IgD-negative memory B cell (primary cell): ENCODE results near the gene DRC3. TPM values are rescaled to one million over a fixed set of nuclear protein-coding genes. Genes with fewer than 3 reads are reported as not detected.

Experiments
- H3K27ac Mint-ChIP-seq, 3 donors: one replicate each; pipeline ENCODE4 v1.8.0; 2020 to 2022; ENCODE audit warnings: mild to moderate bottlenecking in 3 of 3, mixed read lengths in 3 of 3, moderate library complexity in 1 of 3
- H3K27me3 Mint-ChIP-seq: one replicate; pipeline ENCODE4 v1.8.0; 2021; ENCODE audit warnings: mixed read lengths
- H3K36me3 Mint-ChIP-seq: one replicate; pipeline ENCODE4 v1.8.0; 2020; ENCODE audit warnings: mild to moderate bottlenecking, mixed read lengths
- H3K4me1 Mint-ChIP-seq, 3 donors: one replicate each; pipeline ENCODE4 v1.8.0; 2020 to 2022; ENCODE audit warnings: mixed read lengths in 3 of 3, mild to moderate bottlenecking in 1 of 3
- H3K4me3 Mint-ChIP-seq, 4 donors: one replicate each; pipeline ENCODE4 v1.8.0; 2020 to 2022; ENCODE audit warnings: mild to moderate bottlenecking in 4 of 4, mixed read lengths in 4 of 4, moderate library complexity in 3 of 4
- H3K9me3 Mint-ChIP-seq, 3 donors: one replicate each; pipeline ENCODE4 v1.8.0; 2020 to 2021; ENCODE audit warnings: mixed read lengths in 3 of 3, mild to moderate bottlenecking in 1 of 3
- polyA plus RNA-seq: library from polyadenylated mRNA; unstranded; fragments of 300-500 nt; fragmentation: Illumina TruSeq; gene quantifications from one replicate; pipeline ENCODE4 v1.2.3, GENCODE V29; 2021

The DRC3 gene
- polyA plus RNA-seq, 1 donor from 2014 or later, result 0.90 TPM

DNA sequence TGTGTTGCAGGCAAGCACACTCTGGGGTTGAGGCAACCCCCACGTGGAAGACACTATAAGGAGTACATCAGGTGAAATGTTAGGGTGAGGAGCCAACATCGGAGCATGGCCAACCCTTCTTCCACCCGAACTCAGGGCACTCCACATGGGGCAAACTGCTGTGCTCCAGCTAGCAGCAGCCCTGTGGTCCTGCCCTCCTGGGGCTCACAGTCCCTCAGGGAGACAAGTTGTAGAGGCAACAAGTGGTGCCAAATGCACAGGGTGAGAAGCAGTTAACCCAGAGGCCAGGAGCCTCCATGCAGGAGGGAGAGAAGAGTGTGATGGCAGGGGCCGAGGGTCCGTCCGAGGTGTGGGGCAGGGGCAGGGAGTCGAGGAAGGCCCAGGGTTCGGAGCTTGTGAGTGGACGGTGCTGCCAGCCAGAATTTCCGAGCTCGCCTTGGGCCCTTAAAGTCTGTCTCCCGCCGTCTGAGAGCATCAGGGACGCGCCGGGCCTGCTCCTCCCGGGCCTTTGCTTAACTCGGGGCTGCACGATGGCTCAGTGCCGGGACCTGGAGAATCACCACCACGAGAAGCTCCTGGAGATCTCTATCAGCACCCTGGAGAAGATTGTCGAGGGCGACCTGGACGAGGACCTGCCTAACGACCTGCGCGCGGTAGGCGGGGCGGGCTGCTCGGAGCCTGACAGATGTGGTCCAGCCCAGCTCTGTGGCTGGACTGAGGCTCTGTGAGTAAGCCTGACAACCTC lies 34.0 kb downstream of the DRC3 start:
- no peak overlapping the region for H3K4me3 Mint-ChIP-seq
- H3K9me3 Mint-ChIP-seq, result no peaks in the 10 kb centered on the region
- H3K27ac Mint-ChIP-seq, result no peak overlapping the region
- H3K27me3 Mint-ChIP-seq, result no peaks in the 10 kb centered on the region
- H3K4me1 Mint-ChIP-seq, result peaks cover 0 to 13% (median 2%) of the 10 kb centered on the region in 3 donors
- peaks cover 20% of the 10 kb centered on the region for H3K36me3 Mint-ChIP-seq

DNA sequence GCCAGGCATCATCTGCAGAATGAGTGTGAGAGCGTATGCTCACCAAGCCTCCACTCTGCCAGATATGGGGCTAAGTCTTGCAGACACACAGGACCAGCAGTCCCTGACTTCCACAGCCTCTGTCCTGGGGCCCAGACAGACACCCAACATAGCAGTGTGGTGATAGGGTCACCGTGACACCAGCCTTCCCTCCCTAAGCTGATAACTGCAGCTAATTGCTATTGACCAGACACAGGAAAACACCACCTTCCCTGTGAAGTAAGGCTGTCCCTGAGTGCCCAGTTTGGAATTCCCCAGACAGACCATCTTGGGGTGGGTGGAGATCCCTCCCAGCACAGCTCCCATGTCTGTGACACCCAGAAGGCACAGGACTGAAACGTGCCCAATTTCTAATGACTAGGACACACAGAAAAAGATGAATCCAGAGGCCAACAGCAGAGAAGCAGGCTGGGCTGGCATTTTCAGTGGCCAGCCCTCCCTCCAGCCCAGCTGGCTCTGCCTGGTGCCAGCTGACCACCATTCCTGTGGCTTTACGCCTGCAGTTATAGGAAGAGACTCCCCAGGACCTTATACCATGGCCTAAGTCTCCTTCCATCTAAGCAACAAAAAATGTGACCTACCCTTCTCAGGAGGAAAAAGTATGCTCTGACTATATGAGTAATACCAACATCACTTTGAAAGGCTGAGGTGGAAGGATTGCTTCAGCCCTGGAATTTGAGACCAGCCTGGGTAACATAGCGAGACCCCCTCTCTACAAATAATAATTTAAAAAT lies 36.0 kb downstream of the DRC3 start:
- Mint-ChIP-seq H3K4me1 (peaks cover 0 to 12% (median 0%) of the 10 kb centered on the region in 3 donors), H3K27me3 (no peaks in the 10 kb centered on the region), H3K9me3 (no peaks in the 10 kb centered on the region), H3K27ac (no peak overlapping the region), H3K36me3 (peaks cover 24% of the 10 kb centered on the region), H3K4me3 (no peak overlapping the region)

DNA sequence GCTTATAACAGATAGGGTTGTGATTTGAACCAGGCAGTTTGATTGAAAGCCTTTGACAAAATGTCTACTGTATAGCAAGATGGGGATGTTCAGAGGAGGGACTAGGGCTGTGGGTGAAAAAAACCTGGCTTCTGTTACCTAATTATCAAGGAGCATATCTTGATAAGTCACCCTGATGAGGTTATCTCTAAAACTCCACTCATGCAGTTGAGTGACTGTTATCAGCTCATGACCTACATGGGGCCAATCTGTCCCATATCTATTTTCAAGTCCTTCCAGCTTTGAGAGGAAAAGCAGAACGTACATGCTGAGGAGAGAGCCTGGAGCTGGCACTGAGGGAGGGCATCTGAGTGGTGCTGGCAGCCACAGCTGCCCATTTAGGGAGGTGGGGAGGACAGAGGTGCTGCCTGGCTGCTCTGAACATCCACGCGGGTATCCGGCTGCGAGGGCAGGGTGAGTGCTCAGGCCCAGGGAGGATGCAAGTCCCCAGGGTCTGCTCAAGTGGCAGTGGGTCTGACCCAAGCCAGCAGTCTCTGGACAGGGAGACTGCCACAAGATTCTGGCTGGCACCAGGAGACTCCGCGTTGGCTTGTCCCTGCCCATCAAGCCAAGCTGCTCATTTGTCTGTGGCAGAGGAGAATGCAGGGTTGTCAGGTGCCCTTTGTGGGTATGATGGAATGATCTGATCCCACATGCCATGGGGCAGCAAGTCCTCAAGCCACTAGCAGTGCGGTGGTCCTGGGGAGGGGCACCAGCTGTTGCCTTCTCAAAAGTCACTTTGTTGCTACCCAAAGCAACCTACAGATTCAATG lies 37.2 kb downstream of the DRC3 start:
- no peaks in the 10 kb centered on the region for H3K9me3 Mint-ChIP-seq
- peaks cover 24% of the 10 kb centered on the region for H3K36me3 Mint-ChIP-seq
- H3K27ac Mint-ChIP-seq, result no peak overlapping the region

DNA sequence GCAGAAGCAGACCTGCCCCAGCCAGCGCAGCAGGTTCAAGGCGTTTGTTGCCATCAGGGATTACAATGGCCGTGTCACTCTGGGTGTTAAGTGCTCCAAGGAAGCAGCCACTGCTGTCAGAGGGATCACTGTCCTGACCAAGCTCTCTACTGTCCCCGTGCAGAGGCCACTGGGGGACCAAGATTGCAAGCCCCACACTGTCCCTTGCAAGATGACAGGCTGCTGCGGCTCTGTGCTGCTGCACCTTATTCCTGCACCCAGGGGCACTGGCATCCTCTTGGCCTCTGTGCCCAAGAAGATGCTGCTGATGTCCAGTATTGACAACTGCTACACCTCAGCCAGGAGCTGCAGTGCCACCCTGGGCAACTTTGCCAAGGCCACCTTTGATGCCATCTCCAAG lies 38.6 kb downstream of the DRC3 start:
- H3K9me3 Mint-ChIP-seq, result no peaks in the 10 kb centered on the region
- no peak overlapping the region for H3K27ac Mint-ChIP-seq
- no peak overlapping the region for H3K4me3 Mint-ChIP-seq
- peaks cover 0 to 6% (median 0%) of the 10 kb centered on the region in 3 donors for H3K4me1 Mint-ChIP-seq
- peaks cover 20% of the 10 kb centered on the region for H3K36me3 Mint-ChIP-seq
- H3K27me3 Mint-ChIP-seq, result no peaks in the 10 kb centered on the region

More for the DNA sequence above, 37.2 kb downstream of the DRC3 start:
- Mint-ChIP-seq H3K4me3 (no peak overlapping the region), H3K4me1 (peaks cover 0 to 9% (median 0%) of the 10 kb centered on the region in 3 donors), H3K27me3 (no peaks in the 10 kb centered on the region)

DNA sequence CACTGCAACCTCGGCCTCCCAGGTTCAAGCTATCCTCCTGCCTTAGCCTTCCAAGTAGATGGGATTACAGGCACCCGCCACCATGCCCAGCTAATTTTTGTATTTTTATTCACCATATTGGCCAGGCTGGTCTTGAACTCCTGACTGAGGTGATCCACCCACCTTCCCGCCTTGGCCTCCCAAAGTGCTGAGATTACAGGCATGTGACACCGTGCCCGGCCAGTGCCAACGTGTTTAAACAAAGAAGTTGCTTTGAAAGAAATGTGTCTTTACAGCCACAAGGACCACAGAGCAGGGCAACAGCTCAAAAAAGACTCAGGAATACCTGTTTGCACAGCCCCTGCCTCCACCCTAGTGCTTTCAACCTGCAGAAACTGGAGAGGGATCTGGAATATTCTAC lies 41.3 kb downstream of the DRC3 start:
- peaks cover 0 to 3% (median 0%) of the 10 kb centered on the region in 3 donors for H3K4me1 Mint-ChIP-seq
- H3K9me3 Mint-ChIP-seq, result no peaks in the 10 kb centered on the region
- H3K27me3 Mint-ChIP-seq, result no peaks in the 10 kb centered on the region
- H3K36me3 Mint-ChIP-seq, result peaks cover 14% of the 10 kb centered on the region
- no peak overlapping the region for H3K27ac Mint-ChIP-seq
- no peak overlapping the region for H3K4me3 Mint-ChIP-seq

DNA sequence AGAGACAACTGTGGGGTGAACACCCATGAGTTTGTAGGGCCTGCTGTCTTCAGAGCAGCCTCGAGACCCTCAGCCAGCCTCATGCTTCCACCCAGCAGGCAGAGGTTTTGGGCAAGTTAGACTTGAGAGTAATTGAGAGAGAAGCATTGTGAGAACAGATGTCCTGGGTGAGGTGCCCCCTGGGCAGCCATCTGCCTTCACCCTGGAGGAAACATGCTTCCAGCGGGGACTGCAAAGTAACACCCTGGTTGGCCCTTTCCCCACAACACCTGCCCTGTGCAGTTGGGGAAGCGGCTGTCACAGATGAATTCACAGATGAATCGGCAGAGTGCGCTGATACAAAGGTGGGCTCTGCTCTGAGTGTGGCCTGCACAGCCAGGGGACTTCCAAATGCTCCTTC lies 42.9 kb downstream of the DRC3 start:
- H3K27me3 Mint-ChIP-seq, result no peaks in the 10 kb centered on the region
- H3K9me3 Mint-ChIP-seq, result no peaks in the 10 kb centered on the region
- peaks cover 0 to 3% (median 0%) of the 10 kb centered on the region in 3 donors for H3K4me1 Mint-ChIP-seq
- H3K4me3 Mint-ChIP-seq, result no peak overlapping the region
- peaks cover 8% of the 10 kb centered on the region for H3K36me3 Mint-ChIP-seq
- H3K27ac Mint-ChIP-seq, result no peak overlapping the region

DNA sequence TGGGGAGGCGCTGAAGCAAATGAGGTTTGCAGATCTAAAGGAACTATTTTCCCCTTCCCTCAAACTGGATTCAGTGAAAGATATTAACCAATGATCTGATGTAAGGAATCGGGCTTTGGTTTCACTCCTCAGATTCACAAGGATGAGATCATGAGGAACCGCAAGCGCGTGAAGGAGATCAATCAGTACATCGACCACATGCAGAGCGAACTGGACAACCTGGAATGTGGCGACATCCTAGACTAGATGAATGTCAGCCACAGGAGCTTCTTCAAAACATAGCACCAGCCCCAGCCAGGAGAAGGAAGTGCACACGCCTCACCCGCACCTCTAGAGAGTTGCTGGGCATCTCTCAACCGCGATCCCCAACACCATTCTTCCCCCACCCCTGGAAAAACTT lies 43.8 kb downstream of the DRC3 start:
- peaks cover 5% of the 10 kb centered on the region for H3K36me3 Mint-ChIP-seq
- H3K4me3 Mint-ChIP-seq, result no peak overlapping the region
- no peak overlapping the region for H3K27ac Mint-ChIP-seq
- H3K27me3 Mint-ChIP-seq, result no peaks in the 10 kb centered on the region
- H3K9me3 Mint-ChIP-seq, result no peaks in the 10 kb centered on the region
- peaks cover 0 to 3% (median 0%) of the 10 kb centered on the region in 3 donors for H3K4me1 Mint-ChIP-seq

DNA sequence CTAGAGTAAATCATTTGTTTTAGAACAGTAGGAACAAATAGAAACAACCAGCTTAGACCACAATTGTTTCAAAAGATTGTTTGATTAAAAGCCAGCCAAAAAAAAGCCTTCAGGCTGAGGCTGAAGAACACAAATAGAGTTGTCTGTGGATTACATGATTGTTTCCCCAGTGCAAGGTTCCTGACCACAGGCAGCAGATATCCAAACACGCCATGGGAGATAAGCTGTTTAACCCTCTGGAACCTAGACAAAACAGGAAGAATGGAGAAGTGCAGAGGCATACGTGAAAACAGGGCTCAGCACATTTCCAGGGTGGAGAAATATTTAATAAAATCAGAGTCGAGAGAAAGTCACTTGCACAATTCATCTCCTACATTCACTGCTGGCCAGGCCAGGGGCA lies 45.3 kb downstream of the DRC3 start:
- Mint-ChIP-seq H3K4me1 (no peaks in the 10 kb centered on the region), H3K36me3 (peaks cover 1% of the 10 kb centered on the region), H3K9me3 (no peaks in the 10 kb centered on the region), H3K27me3 (no peaks in the 10 kb centered on the region), H3K4me3 (no peak overlapping the region), H3K27ac (no peak overlapping the region)

DNA sequence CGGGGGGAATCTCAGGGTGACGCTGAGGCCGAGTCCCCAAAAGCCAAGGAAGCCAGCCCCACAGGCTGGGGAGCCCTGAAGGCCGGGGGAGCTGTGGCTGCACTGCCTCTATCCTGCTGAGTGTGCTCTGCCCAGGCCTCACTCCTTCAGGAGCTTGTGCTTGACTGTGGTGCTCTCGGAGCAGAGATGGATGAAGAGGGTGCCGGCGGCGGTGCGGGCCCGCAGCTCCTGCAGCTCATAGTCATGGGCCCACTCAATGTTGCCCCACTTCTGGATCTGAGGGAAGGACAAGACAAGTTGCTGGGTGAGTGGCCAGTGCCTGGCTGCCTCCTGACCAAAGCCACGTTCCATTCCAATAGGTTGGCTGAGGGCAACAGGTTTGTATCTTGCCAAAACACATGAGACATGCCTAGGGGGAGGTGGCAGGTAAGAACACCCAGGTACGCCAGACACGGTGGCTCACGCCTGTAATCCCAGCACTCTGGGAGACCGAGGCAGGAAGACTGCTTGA lies 45.8 kb downstream of the DRC3 start:
- peaks cover 1% of the 10 kb centered on the region for H3K36me3 Mint-ChIP-seq
- no peaks in the 10 kb centered on the region for H3K27me3 Mint-ChIP-seq
- no peaks in the 10 kb centered on the region for H3K9me3 Mint-ChIP-seq
- peak overlapping the region in 1 of 4 donors; percentile 13 for H3K4me3 Mint-ChIP-seq
- no peaks in the 10 kb centered on the region for H3K4me1 Mint-ChIP-seq
- H3K27ac Mint-ChIP-seq, result no peak overlapping the region

DNA sequence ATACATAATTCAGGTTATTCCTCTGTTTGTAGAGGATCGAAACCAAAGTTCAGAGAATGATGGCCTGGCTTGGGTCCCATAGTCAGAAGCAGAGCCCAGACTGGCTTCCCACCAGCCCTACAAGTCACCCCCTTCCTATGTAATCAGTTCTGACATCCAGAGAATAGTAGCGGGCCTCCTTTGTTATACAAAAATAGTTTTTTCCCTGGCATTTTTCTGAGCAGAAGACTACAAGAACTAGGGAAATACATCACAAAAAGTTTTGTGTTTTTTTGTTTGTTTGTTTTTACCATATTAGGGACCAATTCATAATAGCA lies 47.1 kb downstream of the DRC3 start:
- peaks cover 1% of the 10 kb centered on the region for H3K36me3 Mint-ChIP-seq
- H3K4me3 Mint-ChIP-seq, result no peak overlapping the region
- H3K27me3 Mint-ChIP-seq, result no peaks in the 10 kb centered on the region

DNA sequence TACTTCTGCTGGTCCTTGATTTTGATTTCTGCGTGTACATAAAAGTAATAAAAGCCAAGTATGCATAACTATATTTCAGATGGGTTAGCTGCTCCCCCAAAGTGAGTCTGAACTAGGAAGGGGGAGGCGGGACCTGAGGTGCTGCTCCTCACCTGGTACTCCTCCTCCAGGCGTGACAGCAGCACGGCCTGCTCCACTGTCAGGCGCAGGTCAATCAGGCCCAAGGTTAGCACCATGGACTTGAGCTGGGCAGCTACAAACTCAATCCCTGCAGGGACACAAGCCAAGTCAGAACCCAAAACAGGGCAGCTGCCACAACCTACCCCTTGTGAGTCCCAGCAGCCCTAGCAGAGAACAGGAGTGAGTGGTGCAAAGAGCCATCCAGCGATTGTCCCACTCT lies 48.3 kb downstream of the DRC3 start:
- H3K9me3 Mint-ChIP-seq, result no peaks in the 10 kb centered on the region
- no peak overlapping the region for H3K27ac Mint-ChIP-seq
- H3K27me3 Mint-ChIP-seq, result no peaks in the 10 kb centered on the region
- peaks cover 0 to 3% (median 0%) of the 10 kb centered on the region in 3 donors for H3K4me1 Mint-ChIP-seq
- H3K4me3 Mint-ChIP-seq, result no peak overlapping the region
- H3K36me3 Mint-ChIP-seq, result peaks cover 4% of the 10 kb centered on the region

More for the DNA sequence above, 47.1 kb downstream of the DRC3 start:
- no peaks in the 10 kb centered on the region for H3K9me3 Mint-ChIP-seq
- no peak overlapping the region for H3K27ac Mint-ChIP-seq
- H3K4me1 Mint-ChIP-seq, result no peaks in the 10 kb centered on the region

DNA sequence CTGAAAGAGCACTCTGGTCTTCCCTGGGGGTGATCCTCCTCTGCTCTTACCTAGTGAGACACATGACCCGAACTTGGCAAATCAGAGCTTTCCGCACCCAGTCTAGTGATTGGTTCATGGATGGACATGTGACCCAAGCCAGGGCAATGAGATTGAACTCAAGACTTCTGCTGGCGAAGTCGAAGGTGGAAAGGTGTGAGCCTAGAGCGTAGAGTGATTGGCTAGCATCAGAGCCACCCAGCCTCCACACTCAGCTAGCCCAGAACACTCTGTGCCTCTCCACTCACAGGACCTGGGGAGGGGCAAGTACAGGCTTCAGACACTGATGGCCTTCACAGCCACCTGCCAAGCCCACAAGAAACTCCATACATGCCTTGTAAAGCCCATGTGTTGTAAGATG lies 48.7 kb downstream of the DRC3 start:
- Mint-ChIP-seq H3K4me1 (peaks cover 0 to 3% (median 0%) of the 10 kb centered on the region in 3 donors), H3K36me3 (peaks cover 4% of the 10 kb centered on the region), H3K27ac (no peak overlapping the region), H3K9me3 (no peaks in the 10 kb centered on the region), H3K4me3 (no peak overlapping the region), H3K27me3 (no peaks in the 10 kb centered on the region)

DNA sequence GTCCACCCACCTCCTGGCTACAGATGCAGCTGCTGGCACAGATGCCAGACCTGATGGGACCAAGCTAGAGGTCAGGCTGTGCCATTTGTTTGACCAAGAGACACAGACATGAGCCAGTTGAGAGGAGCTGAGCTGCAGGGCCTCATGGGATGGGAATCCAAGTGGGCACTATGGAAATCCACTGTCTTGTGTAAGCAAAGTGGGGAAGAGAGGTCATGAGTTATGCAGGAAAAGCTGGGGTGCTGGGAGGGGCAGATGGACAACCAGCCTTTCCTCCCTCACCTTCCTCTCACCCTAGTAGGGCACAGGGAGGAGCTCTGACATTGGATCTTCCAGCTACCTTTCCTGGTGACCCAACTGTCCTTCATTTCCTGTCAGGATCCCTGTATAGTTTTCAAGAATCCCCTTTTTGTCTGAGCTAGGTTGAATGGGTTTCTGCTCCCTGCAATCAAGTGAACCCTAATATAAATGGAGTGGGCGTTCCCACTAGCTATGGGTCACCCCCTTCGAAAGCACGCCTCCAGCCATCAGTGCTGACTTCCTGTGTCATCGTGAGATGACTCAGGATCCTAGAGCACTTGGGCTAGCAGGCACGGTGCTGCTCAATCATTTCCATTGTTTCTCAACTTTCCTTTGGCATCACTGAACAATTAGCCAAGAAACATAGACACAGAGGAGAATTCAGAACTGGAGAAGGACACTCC lies 52.7 kb downstream of the DRC3 start:
- Mint-ChIP-seq H3K4me3 (no peak overlapping the region), H3K9me3 (no peaks in the 10 kb centered on the region), H3K27ac (peak overlapping the region in 1 of 3 donors; percentile 45)

DNA sequence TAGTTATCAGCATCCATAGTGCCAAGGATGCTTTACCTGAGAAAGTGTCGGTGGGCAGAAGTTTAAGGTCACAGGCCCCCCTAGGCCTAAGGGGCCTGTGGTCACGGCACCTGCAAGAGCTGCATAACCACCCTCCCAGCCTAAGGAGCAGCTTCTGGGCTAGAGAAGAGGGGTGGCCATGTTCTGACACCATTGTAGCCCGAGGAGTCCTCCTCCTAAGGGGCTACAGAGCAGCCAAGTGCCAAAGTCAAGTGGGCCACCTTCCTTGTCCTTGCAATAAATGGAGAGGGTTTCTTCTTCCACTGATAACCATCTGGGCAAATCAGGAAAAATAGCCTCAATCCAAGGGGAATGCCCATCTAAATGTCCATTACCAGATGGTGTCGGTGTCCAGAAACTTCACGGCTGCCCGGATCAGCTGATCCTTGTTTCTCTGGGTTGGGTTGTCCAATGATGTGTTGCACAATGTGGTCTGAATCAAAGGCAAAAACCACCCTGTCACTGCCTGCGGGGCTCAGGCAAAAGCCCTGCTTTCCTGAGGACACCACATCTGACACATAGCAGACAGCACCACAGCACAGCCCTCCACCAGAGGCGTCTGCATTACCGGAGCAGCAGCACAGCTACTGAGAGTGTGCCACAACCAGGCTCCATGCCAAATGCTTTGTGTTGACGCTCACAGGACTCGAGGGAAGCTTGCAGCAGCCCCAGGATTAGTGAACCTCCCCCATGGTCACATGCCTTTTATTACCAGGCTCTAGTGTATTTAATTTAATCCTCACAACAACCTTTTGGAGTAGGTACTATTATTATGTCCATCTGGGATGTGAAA lies 53.5 kb downstream of the DRC3 start:
- Mint-ChIP-seq H3K27ac (peak overlapping the region in 1 of 3 donors; percentile 45), H3K4me3 (no peak overlapping the region), H3K4me1 (peaks cover 0 to 3% (median 0%) of the 10 kb centered on the region in 3 donors)

More for the DNA sequence above, 52.7 kb downstream of the DRC3 start:
- Mint-ChIP-seq H3K36me3 (peaks cover 7% of the 10 kb centered on the region), H3K4me1 (peaks cover 0 to 3% (median 0%) of the 10 kb centered on the region in 3 donors), H3K27me3 (no peaks in the 10 kb centered on the region)

More for the DNA sequence above, 53.5 kb downstream of the DRC3 start:
- Mint-ChIP-seq H3K27me3 (no peaks in the 10 kb centered on the region), H3K36me3 (peaks cover 7% of the 10 kb centered on the region), H3K9me3 (no peaks in the 10 kb centered on the region)
